ENCODE measurements around the gene KLHL17. TPM values are rescaled to one million over a fixed set of nuclear protein-coding genes. Genes with fewer than 3 reads are reported as not detected.

The KLHL17 gene
- total RNA-seq, 1 donor from 2014 or later: 41.5 TPM

DNA sequence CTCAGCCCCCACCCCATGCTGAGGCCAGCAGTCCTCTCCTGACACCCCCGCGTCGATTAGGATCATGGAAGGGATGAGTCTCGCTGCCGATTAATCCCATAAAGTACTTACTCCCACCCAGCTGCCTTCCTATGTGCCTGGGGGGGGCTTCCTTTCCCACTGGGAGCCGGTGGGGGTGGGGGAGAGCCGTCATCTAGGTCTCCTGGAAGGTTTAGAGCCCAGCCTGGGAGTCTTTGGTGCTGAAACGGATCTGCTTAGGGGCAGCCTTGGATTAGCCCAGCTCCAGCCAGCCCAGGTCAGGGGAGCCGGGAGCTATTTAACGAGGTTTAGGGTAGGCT lies 26.8 kb upstream of the KLHL17 start:
- H3K27me3 Mint-ChIP-seq (ENCODE audit: low read depth): peaks cover 81% of the 10 kb centered on the region
- TF ChIP-seq, protein P1, sequence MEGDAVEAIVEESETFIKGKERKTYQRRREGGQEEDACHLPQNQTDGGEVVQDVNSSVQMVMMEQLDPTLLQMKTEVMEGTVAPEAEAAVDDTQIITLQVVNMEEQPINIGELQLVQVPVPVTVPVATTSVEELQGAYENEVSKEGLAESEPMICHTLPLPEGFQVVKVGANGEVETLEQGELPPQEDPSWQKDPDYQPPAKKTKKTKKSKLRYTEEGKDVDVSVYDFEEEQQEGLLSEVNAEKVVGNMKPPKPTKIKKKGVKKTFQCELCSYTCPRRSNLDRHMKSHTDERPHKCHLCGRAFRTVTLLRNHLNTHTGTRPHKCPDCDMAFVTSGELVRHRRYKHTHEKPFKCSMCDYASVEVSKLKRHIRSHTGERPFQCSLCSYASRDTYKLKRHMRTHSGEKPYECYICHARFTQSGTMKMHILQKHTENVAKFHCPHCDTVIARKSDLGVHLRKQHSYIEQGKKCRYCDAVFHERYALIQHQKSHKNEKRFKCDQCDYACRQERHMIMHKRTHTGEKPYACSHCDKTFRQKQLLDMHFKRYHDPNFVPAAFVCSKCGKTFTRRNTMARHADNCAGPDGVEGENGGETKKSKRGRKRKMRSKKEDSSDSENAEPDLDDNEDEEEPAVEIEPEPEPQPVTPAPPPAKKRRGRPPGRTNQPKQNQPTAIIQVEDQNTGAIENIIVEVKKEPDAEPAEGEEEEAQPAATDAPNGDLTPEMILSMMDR (conservative IDR thresholded peaks at IDR 0.05): no peak
- no peak overlapping the region for H3K27ac Mint-ChIP-seq (ENCODE audit: unreplicated experiment)
- H3K4me3 Mint-ChIP-seq: no peak overlapping the region
- H3K4me1 Mint-ChIP-seq: no peaks in the 10 kb centered on the region
- DNase-seq (ENCODE audit: low read depth, low spot score): no peak
- no peaks in the 10 kb centered on the region for H3K9me3 Mint-ChIP-seq
- no peaks in the 10 kb centered on the region for H3K36me3 Mint-ChIP-seq (ENCODE audit: low read depth)

DNA sequence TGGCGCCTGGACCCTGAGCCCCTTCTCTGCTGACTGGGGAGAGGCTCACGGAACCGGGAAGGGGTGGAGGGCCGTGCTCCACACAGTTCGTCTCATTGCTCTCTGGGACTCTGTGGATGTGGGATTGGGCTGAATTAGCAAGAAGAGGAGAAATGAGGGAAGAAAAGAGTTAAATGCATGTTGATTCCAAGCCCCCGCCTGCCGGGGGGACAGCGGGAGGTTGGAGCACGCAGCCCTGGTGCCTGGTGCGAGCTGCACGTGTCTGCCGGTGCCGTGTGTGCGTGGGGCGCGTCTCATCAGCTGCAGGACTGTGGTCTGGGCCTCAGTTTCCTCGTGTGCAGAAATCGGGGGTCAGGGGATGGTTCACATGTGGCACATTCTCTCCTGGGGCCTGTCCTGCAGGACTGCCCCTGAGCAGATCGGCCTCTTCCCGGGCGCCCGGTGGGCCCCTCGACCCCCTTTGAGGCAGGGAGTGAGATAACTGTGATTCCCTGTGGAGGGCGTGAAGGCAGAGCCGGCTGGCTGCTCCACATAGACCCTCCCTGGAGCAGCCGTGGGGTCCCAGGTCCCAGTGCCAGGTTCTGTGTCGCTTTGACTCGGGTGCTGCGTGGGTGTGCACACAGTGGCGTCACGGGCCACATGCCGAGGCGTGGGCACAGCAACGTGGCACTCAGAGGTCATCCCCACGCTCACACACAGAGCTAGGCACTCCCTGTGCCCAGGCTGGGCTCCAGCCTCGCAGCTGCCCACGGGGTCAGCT lies 25.2 kb upstream of the KLHL17 start:
- no peaks in the 10 kb centered on the region for H3K4me1 Mint-ChIP-seq
- no peak overlapping the region for H3K4me3 Mint-ChIP-seq
- H3K27ac Mint-ChIP-seq (ENCODE audit: unreplicated experiment): no peak overlapping the region
- no peaks in the 10 kb centered on the region for H3K36me3 Mint-ChIP-seq (ENCODE audit: low read depth)
- peaks cover 82% of the 10 kb centered on the region for H3K27me3 Mint-ChIP-seq (ENCODE audit: low read depth)
- no peaks in the 10 kb centered on the region for H3K9me3 Mint-ChIP-seq
- TF ChIP-seq, protein P1 (conservative IDR thresholded peaks at IDR 0.05): no peak
- no peak for DNase-seq (ENCODE audit: low read depth, low spot score)

DNA sequence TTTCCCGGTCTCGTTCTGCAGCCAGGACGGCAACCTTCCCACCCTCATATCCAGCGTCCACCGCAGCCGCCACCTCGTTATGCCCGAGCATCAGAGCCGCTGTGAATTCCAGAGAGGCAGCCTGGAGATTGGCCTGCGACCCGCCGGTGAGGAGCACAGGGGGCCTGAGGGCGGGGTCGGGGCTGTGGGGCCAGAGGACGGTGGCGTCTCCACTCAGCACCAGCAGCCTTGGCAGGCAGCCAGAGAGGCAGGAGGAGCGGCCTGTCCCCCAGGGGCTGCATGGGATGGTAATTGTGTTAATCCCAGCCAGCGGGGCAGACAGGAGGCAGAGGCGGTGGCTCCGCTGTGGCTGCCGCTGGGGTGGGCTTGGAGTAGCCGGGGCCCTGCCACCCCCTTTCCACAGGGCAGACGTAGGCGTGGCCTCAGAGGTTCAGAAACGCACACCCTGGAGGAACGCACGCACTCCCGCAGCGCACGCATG lies 24.6 kb upstream of the KLHL17 start:
- Mint-ChIP-seq H3K4me3 (no peak overlapping the region), H3K27ac (ENCODE audit: unreplicated experiment) (no peak overlapping the region)

DNA sequence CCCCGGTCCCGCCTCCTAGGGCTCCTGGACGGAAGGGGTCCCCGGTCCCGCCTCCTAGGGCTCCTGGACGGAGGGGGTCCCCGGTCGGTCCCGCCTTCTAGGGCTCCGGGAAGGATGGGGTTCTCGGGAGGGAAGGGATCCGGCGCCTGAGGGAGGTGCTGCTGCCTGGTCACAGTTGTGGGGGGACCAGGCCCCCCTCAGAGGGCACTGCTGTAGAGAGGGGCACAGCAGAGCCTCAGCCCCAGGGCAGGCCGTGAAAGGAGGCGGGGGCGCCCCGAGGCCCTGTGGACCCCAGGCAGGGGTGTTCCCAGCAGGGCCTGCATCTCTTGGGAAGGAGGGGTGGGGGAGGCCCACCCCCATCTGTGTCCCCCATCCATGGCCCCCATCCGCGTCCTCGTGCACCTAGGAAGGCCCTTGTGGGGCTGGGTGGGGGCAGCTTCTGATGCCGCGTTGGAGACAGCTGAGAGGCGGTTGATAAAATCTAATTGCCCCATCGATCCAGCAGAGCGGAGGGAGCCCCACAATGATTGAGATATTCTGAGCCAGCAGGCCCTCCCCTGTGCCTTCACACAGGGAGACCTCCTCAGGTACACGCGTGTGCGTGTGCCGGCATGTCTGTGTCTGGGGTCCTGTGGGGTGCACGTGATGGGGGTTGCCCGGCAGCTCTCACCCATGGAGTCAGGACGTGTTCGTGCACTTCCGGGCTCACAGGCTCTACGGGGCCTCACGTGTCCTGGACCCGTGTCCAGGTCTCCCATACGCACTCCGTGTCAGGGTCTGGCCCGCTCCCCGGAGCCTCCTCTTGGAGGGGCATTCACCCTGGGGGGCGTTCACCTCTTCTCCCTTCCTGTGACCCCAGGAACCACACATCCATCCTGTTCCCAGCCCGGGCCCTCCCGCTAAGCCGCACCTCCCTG lies 23.8 kb upstream of the KLHL17 start:
- TF ChIP-seq, protein P1 (conservative IDR thresholded peaks at IDR 0.05): no peak

More for the DNA sequence above, 24.6 kb upstream of the KLHL17 start:
- DNase-seq (ENCODE audit: low read depth, low spot score): no peak
- TF ChIP-seq, protein P1 (conservative IDR thresholded peaks at IDR 0.05): no peak
- Mint-ChIP-seq H3K27me3 (ENCODE audit: low read depth) (peaks cover 81% of the 10 kb centered on the region), H3K4me1 (no peaks in the 10 kb centered on the region), H3K36me3 (ENCODE audit: low read depth) (no peaks in the 10 kb centered on the region), H3K9me3 (no peaks in the 10 kb centered on the region)

DNA sequence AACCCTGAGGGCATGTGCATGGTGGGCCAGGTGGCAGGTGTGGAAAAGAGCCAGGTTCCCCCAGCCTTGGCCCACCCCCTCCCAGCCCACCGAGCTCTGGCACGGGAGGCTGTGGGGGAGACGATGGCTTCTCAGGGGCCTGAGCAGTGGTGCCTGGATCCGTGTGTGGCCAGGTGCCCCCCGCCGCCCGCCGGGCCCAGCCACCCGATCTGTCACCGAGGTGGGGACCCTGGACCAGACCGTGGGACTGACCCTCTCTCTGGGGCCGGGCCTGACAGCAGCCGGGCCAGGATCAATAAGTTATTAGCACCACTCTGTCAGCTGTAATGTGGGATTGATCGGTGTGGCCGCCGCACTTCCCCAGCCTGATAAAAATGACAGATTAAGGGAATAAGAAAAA lies 22.9 kb upstream of the KLHL17 start:
- Mint-ChIP-seq H3K4me1 (no peaks in the 10 kb centered on the region), H3K4me3 (peak overlapping the region; percentile 19), H3K36me3 (ENCODE audit: low read depth) (no peaks in the 10 kb centered on the region), H3K27me3 (ENCODE audit: low read depth) (peaks cover 71% of the 10 kb centered on the region), H3K27ac (ENCODE audit: unreplicated experiment) (no peak overlapping the region), H3K9me3 (no peaks in the 10 kb centered on the region)
- DNase-seq (ENCODE audit: low read depth, low spot score): no peak
- TF ChIP-seq, protein P1 (conservative IDR thresholded peaks at IDR 0.05): no peak

More for the DNA sequence above, 23.8 kb upstream of the KLHL17 start:
- Mint-ChIP-seq H3K27ac (ENCODE audit: unreplicated experiment) (no peak overlapping the region), H3K27me3 (ENCODE audit: low read depth) (peaks cover 80% of the 10 kb centered on the region), H3K36me3 (ENCODE audit: low read depth) (no peaks in the 10 kb centered on the region), H3K4me1 (no peaks in the 10 kb centered on the region), H3K9me3 (no peaks in the 10 kb centered on the region), H3K4me3 (no peak overlapping the region)
- no peak for DNase-seq (ENCODE audit: low read depth, low spot score)
